HEK293 (cell line): ENCODE measurements around the gene MAPRE3.

Experiments used
- CTCF ChIA-PET: fragments of 350-600 bp; formaldehyde crosslinking; extraction: SDS; loops from one replicate; lab custom pipeline; 2021; ENCODE audit warnings: antibody characterized with exemption; lab: Yijun Ruan, JAX
- POLR2A ChIA-PET: fragments of 300-600 bp; formaldehyde crosslinking; extraction: SDS; loops from one replicate; lab custom pipeline; 2020; ENCODE audit warnings: antibody characterized with exemption, inconsistent platforms; lab: Yijun Ruan, JAX
- H3K27ac ChIP-seq: fragments of 200-500 bp; sonication (Bioruptor generic); 2 replicates; pipeline ENCODE4 v1.5.1; 2014; ENCODE audit warnings: low read depth, low read length, control low read depth, inconsistent platforms; ENCODE audit errors: extremely low read depth
- H3K36me3 ChIP-seq, 2 experiments: fragments of 200-500 bp in 1 of 2; sonication (Bioruptor generic) in 1 of 2; 1 replicate in 1 of 2; 2 replicates in 1 of 2; pipeline ENCODE4 v1.5.1; 2014 to 2017; ENCODE audit warnings: inconsistent platforms in 2 of 2, low read length in 2 of 2; ENCODE audit not compliant: control insufficient read depth in 2 of 2, insufficient read depth in 1 of 2
- H3K4me1 ChIP-seq: fragments of 200-500 bp; sonication (Bioruptor generic); 2 replicates; pipeline ENCODE4 v1.5.1; 2014; ENCODE audit warnings: mild to moderate bottlenecking, low read length, inconsistent platforms; ENCODE audit not compliant: control insufficient read depth, insufficient read depth
- H3K4me3 ChIP-seq: 2 replicates; pipeline ENCODE4 v1.5.1; 2011; ENCODE audit warnings: low read depth, mild to moderate bottlenecking, control low read depth, low read length, moderate library complexity
- H3K9me3 ChIP-seq: fragments of 200-500 bp; sonication (Bioruptor generic); 2 replicates; pipeline ENCODE4 v1.5.1; 2014; ENCODE audit warnings: low read depth, low read length, inconsistent platforms; ENCODE audit not compliant: control insufficient read depth, insufficient read depth
- IKZF3 ChIP-seq: fragments of 450-650 bp; IDR thresholded peaks from 2 replicates; pipeline ENCODE4 v1.5.0; 2018; ENCODE audit warnings: missing biosample characterization, mild to moderate bottlenecking, missing genetic modification characterization, moderate library complexity
- MEIS1 ChIP-seq: sonication (generic); formaldehyde crosslinking; IDR thresholded peaks from 2 replicates; pipeline ENCODE4 v1.8.1; 2022; ENCODE audit warnings: missing genetic modification reagents, mild to moderate bottlenecking, borderline replicate concordance
- PRDM1 ChIP-seq: fragments of 450-650 bp; formaldehyde crosslinking; IDR thresholded peaks from 2 replicates; pipeline ENCODE4; 2016; ENCODE audit warnings: missing biosample characterization, missing genetic modification characterization
- REPIN1 ChIP-seq: fragments of 450-650 bp; formaldehyde crosslinking; IDR thresholded peaks from 2 replicates; pipeline ENCODE4 v1.5.1; 2017; ENCODE audit warnings: missing biosample characterization, missing genetic modification characterization, low read depth
- SP2 ChIP-seq: fragments of 450-650 bp; formaldehyde crosslinking; IDR thresholded peaks from 2 replicates; pipeline ENCODE4 v1.5.1; 2016; ENCODE audit warnings: missing biosample characterization, missing genetic modification characterization
- TRIM28 ChIP-seq: IDR thresholded peaks from 2 replicates; pipeline ENCODE4 v1.6.1; 2011; ENCODE audit warnings: low read length, control low read depth, borderline replicate concordance
- ZFP37 ChIP-seq: fragments of 450-650 bp; formaldehyde crosslinking; IDR thresholded peaks from 2 replicates; pipeline ENCODE4 v1.5.1; 2016; ENCODE audit warnings: missing biosample characterization, missing genetic modification characterization
- ZFP69B ChIP-seq: fragments of 450-650 bp; formaldehyde crosslinking; IDR thresholded peaks from 2 replicates; pipeline ENCODE4 v1.5.1; 2016; ENCODE audit warnings: missing biosample characterization, missing genetic modification characterization
- ZNF114 ChIP-seq: fragments of 450-650 bp; formaldehyde crosslinking; IDR thresholded peaks from 2 replicates; pipeline ENCODE4 v1.5.0; 2017; ENCODE audit warnings: missing biosample characterization, missing genetic modification characterization
- ZNF133 ChIP-seq: fragments of 450-650 bp; formaldehyde crosslinking; IDR thresholded peaks from 2 replicates; pipeline ENCODE4 v1.5.1; 2016; ENCODE audit warnings: missing biosample characterization, missing genetic modification characterization
- ZNF155 ChIP-seq: fragments of 450-650 bp; formaldehyde crosslinking; IDR thresholded peaks from 2 replicates; pipeline ENCODE4 v1.5.1; 2016; ENCODE audit warnings: missing biosample characterization, missing genetic modification characterization
- ZNF157 ChIP-seq: fragments of 450-650 bp; formaldehyde crosslinking; IDR thresholded peaks from 2 replicates; pipeline ENCODE4 v1.5.1; 2016; ENCODE audit warnings: missing biosample characterization, missing genetic modification characterization
- ZNF266 ChIP-seq: fragments of 450-650 bp; formaldehyde crosslinking; IDR thresholded peaks from 2 replicates; pipeline ENCODE4 v1.5.1; 2016; ENCODE audit warnings: missing biosample characterization, missing genetic modification characterization, low read depth
- ZNF350 ChIP-seq: fragments of 450-650 bp; formaldehyde crosslinking; IDR thresholded peaks from 2 replicates; pipeline ENCODE4 v1.5.0; 2017; ENCODE audit warnings: missing biosample characterization, mild to moderate bottlenecking, missing genetic modification characterization
- ZNF37A ChIP-seq: fragments of 450-650 bp; IDR thresholded peaks from 2 replicates; pipeline ENCODE4 v1.5.1; 2018; ENCODE audit warnings: missing biosample characterization, missing genetic modification characterization
- ZNF404 ChIP-seq: fragments of 450-650 bp; formaldehyde crosslinking; IDR thresholded peaks from 2 replicates; pipeline ENCODE4 v1.5.1; 2017; ENCODE audit warnings: missing biosample characterization, missing genetic modification characterization
- ZNF658 ChIP-seq: fragments of 450-650 bp; formaldehyde crosslinking; IDR thresholded peaks from 2 replicates; pipeline ENCODE4; 2016; ENCODE audit warnings: missing biosample characterization, missing genetic modification characterization
- ZNF660 ChIP-seq: fragments of 450-650 bp; IDR thresholded peaks from 2 replicates; pipeline ENCODE4 v1.5.1; 2018; ENCODE audit warnings: missing biosample characterization, mild to moderate bottlenecking, missing genetic modification characterization
- ZNF707 ChIP-seq: fragments of 450-650 bp; formaldehyde crosslinking; IDR thresholded peaks from 2 replicates; pipeline ENCODE4 v1.5.1; 2016; ENCODE audit warnings: missing biosample characterization, missing genetic modification characterization
- ZNF791 ChIP-seq: fragments of 450-650 bp; formaldehyde crosslinking; IDR thresholded peaks from 2 replicates; pipeline ENCODE4 v1.5.1; 2016; ENCODE audit warnings: missing biosample characterization, missing genetic modification characterization
- ZSCAN23 ChIP-seq: fragments of 450-650 bp; formaldehyde crosslinking; IDR thresholded peaks from 2 replicates; pipeline ENCODE4 v1.5.1; 2016; ENCODE audit warnings: missing biosample characterization, missing genetic modification characterization
- TF ChIP-seq, protein P1 (sequence below): fragments of 450-650 bp; formaldehyde crosslinking; IDR thresholded peaks from 2 replicates; pipeline ENCODE4 v1.5.1; 2016; ENCODE audit warnings: missing biosample characterization, missing genetic modification characterization
- TF ChIP-seq, protein P2 (sequence below): fragments of 450-650 bp; IDR thresholded peaks from 2 replicates; pipeline ENCODE4 v1.5.1; 2018; ENCODE audit warnings: missing biosample characterization, mild to moderate bottlenecking, missing genetic modification characterization
- TF ChIP-seq, protein P3 (sequence below): fragments of 450-650 bp; formaldehyde crosslinking; IDR thresholded peaks from 2 replicates; pipeline ENCODE4 v1.5.1; 2016; ENCODE audit warnings: missing biosample characterization, missing genetic modification characterization
- TF ChIP-seq, protein P4 (sequence below): fragments of 450-650 bp; formaldehyde crosslinking; IDR thresholded peaks from 2 replicates; pipeline ENCODE4 v1.5.1; 2016; ENCODE audit warnings: missing biosample characterization, missing genetic modification characterization, borderline replicate concordance
- TF ChIP-seq, protein P5 (sequence below): fragments of 450-650 bp; formaldehyde crosslinking; IDR thresholded peaks from 2 replicates; pipeline ENCODE4 v1.5.1; 2016; ENCODE audit warnings: missing biosample characterization, missing genetic modification characterization

MAPRE3 gene

DNA sequence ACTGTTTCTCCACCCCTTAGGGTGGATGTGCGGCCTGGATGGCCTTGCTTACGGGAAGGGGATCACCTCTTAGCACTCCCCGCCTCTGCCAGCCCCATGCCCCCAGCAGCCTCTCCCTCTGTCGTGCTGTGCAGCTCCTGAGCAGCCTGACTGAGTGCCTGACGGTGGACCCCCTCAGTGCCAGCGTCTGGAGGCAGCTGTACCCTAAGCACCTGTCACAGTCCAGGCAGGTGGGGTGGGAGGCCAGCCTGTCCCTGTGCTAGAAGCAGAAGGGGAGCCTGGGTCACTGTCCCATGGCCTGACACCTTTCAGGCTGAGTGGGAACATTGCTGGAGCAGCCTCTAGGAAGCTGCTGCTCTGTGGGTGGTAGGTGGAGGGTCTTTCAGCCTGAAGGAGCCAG lies 67.6 kb downstream of the MAPRE3 start:
- Histone ChIP-seq H3K36me3 (peaks cover 3 to 87% of the 10 kb centered on the region in 2 experiments), H3K9me3 (no peaks in the 10 kb centered on the region), H3K27ac (no peak overlapping the region), H3K4me3 (no peak overlapping the region), H3K4me1 (peaks cover 22% of the 10 kb centered on the region)
- CTCF ChIA-PET: interaction anchor here (0.9 kb wide), 1 partner anchor 8 kb away, joined by 3 read pairs; no protein-coding TSS in a partner anchor
- TF ChIP-seq ZFP69B (no peak), ZNF707 (tag by site-specific recombination) (no peak)
- POLR2A ChIA-PET: interaction anchor here (1.0 to 2.0 kb wide), 3 partner anchors 12 to 273 kb away, joined by 3 to 11 read pairs (median 6); partner anchors contain the start of genes AGBL5 and OST4

DNA sequence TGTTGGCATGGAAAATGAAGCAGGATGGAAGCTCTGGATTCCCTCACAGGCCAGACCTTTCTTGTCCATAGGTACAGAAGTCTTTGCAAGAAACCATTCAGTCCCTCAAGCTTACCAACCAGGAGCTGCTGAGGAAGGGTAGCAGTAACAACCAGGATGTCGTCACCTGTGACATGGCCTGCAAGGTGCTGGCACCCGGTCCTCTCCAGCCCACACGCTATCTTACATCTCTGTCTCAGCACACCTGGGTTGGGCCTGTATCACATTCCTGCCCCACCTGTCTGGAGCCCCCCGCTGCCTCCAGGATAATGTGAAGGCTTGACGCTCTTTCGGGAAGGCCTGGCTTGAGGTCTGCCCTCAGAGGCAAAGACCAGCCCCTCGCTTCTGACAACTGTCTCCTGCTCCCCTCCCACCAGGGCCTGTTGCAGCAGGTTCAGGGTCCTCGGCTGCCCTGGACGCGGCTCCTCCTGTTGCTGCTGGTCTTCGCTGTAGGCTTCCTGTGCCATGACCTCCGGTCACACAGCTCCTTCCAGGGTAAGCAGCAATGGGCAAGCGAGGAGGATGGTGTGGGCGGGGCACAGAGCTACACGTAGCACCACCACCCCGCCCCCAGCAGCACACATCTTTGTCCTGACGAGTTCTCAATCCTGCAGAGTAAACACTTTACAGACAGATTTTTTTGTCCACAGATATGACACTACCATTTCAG lies 68.3 kb downstream of the MAPRE3 start:
- peaks cover 3 to 91% of the 10 kb centered on the region in 2 experiments for H3K36me3 ChIP-seq
- TF ChIP-seq ZNF791: no peak
- no peak for TF ChIP-seq IKZF3 (tag by site-specific recombination)
- no peak for TF ChIP-seq ZNF350 (tag by site-specific recombination)
- no peak for TF ChIP-seq ZNF266 (tag by site-specific recombination)
- TF ChIP-seq ZFP37: no peak
- TF ChIP-seq SP2: no peak
- no peak for TF ChIP-seq ZNF658 (tag by site-specific recombination)
- no peak for TF ChIP-seq ZNF114 (tag by site-specific recombination)
- no peak for TF ChIP-seq ZNF37A (tag by site-specific recombination)
- TF ChIP-seq REPIN1 (tag by site-specific recombination): no peak
- POLR2A ChIA-PET: interaction anchor here (1.0 to 1.8 kb wide), 3 partner anchors 12 to 274 kb away, joined by 3 to 8 read pairs (median 6); partner anchors contain the start of gene OST4

DNA sequence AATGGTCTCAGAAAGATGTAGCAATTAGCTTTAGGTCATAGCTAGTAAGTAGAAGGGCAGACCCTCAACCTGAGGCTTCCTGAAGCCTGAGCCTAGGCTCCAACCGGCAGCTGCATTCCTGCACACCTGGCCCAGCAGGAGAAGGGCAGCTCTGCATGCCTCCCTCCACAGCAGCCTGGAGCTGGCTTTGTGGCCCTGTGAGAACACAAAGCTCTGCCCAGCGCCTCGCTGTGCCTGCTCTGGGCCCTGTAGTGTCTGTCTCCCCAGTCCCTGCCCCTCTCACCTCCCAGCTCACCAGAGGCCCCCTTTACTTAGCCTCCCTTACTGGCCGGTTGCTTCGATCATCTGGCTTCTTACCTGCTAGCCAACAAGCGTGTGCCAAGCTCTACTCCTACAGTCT lies 69.0 kb downstream of the MAPRE3 start:
- Histone ChIP-seq H3K27ac (no peak overlapping the region), H3K9me3 (no peaks in the 10 kb centered on the region), H3K36me3 (peaks cover 3 to 86% of the 10 kb centered on the region in 2 experiments), H3K4me1 (peaks cover 16% of the 10 kb centered on the region), H3K4me3 (no peak overlapping the region)
- ChIA-PET POLR2A (interaction anchor here (1.5 to 1.8 kb wide), 2 partner anchors 11 to 32 kb away, joined by 6 to 8 read pairs; partner anchors contain the start of gene OST4), CTCF (interaction anchor here (0.6 to 0.9 kb wide), 2 partner anchors 77 to 80 kb away, joined by 3 read pairs; no protein-coding TSS in a partner anchor)
- TF ChIP-seq, protein P1, sequence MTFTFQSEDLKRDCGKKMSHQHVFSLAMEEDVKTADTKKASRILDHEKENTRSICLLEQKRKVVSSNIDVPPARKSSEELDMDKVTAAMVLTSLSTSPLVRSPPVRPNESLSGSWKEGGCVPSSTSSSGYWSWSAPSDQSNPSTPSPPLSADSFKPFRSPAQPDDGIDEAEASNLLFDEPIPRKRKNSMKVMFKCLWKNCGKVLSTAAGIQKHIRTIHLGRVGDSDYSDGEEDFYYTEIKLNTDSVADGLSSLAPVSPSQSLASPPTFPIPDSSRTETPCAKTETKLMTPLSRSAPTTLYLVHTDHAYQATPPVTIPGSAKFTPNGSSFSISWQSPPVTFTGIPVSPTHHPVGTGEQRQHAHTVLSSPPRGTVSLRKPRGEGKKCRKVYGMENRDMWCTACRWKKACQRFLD (tag by site-specific recombination): no peak
- TF ChIP-seq PRDM1 (no peak), ZNF660 (tag by site-specific recombination) (no peak), ZNF133 (no peak), REPIN1 (tag by site-specific recombination) (no peak), ZNF37A (tag by site-specific recombination) (no peak), ZNF155 (no peak), ZSCAN23 (tag by site-specific recombination) (no peak), MEIS1 (CRISPR knock-in tag) (no peak), TRIM28 (no peak), ZNF404 (tag by site-specific recombination) (no peak), ZNF157 (tag by site-specific recombination) (no peak)
- TF ChIP-seq, protein P2, sequence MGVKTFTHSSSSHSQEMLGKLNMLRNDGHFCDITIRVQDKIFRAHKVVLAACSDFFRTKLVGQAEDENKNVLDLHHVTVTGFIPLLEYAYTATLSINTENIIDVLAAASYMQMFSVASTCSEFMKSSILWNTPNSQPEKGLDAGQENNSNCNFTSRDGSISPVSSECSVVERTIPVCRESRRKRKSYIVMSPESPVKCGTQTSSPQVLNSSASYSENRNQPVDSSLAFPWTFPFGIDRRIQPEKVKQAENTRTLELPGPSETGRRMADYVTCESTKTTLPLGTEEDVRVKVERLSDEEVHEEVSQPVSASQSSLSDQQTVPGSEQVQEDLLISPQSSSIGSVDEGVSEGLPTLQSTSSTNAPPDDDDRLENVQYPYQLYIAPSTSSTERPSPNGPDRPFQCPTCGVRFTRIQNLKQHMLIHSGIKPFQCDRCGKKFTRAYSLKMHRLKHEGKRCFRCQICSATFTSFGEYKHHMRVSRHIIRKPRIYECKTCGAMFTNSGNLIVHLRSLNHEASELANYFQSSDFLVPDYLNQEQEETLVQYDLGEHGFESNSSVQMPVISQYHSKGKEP (tag by site-specific recombination): no peak
- TF ChIP-seq, protein P3, sequence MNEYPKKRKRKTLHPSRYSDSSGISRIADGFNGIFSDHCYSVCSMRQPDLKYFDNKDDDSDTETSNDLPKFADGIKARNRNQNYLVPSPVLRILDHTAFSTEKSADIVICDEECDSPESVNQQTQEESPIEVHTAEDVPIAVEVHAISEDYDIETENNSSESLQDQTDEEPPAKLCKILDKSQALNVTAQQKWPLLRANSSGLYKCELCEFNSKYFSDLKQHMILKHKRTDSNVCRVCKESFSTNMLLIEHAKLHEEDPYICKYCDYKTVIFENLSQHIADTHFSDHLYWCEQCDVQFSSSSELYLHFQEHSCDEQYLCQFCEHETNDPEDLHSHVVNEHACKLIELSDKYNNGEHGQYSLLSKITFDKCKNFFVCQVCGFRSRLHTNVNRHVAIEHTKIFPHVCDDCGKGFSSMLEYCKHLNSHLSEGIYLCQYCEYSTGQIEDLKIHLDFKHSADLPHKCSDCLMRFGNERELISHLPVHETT (tag by site-specific recombination): no peak
- TF ChIP-seq, protein P4, sequence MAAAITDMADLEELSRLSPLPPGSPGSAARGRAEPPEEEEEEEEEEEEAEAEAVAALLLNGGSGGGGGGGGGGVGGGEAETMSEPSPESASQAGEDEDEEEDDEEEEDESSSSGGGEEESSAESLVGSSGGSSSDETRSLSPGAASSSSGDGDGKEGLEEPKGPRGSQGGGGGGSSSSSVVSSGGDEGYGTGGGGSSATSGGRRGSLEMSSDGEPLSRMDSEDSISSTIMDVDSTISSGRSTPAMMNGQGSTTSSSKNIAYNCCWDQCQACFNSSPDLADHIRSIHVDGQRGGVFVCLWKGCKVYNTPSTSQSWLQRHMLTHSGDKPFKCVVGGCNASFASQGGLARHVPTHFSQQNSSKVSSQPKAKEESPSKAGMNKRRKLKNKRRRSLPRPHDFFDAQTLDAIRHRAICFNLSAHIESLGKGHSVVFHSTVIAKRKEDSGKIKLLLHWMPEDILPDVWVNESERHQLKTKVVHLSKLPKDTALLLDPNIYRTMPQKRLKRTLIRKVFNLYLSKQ (tag by site-specific recombination): no peak
- TF ChIP-seq, protein P5, sequence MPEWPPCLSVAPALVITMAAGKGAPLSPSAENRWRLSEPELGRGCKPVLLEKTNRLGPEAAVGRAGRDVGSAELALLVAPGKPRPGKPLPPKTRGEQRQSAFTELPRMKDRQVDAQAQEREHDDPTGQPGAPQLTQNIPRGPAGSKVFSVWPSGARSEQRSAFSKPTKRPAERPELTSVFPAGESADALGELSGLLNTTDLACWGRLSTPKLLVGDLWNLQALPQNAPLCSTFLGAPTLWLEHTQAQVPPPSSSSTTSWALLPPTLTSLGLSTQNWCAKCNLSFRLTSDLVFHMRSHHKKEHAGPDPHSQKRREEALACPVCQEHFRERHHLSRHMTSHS: no peak

More for the DNA sequence above, 68.3 kb downstream of the MAPRE3 start:
- Histone ChIP-seq H3K4me3 (no peak overlapping the region), H3K9me3 (no peaks in the 10 kb centered on the region), H3K4me1 (peaks cover 20% of the 10 kb centered on the region), H3K27ac (no peak overlapping the region)
- CTCF ChIA-PET: interaction anchor here (0.9 kb wide), 2 partner anchors 8 to 77 kb away, joined by 3 read pairs; no protein-coding TSS in a partner anchor
